ENCODE results near the gene NDUFB4. TPM values are rescaled to one million over a fixed set of nuclear protein-coding genes. Genes with fewer than 3 reads are reported as not detected.

The NDUFB4 gene
- total RNA-seq, 4 donors from 2014 or later, result 81.4 to 197 (median 119) TPM

DNA sequence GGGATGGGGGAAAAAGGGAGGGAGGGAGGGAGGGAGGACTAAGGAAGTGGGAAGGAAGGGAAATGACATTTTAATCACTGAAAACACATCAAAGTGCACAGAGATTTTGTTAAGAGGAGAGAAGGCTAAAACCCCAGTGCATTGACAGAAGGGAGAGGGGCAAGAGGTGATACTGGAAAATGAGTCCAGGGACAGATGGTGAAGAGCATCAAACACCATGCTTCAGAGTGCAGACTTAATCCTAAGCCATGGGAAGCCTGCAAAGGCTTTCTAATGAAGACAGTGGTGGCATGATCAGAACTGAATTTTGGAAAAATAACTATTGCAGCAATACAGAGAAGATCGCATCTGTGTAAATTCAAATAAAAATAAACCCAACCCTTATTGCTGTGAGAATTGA, 44.1 kb downstream of the NDUFB4 start:
- Histone ChIP-seq H3K9me3 (no peaks in the 10 kb centered on the region), H3K4me3 (no peak overlapping the region), H3K4me1 (no peaks in the 10 kb centered on the region), H3K27me3 (peaks cover 0 to 7% (median 0%) of the 10 kb centered on the region in 4 donors), H3K27ac (no peak overlapping the region), H3K36me3 (no peaks in the 10 kb centered on the region)
- no peak for TF ChIP-seq POLR2A (IDR thresholded peaks at IDR 0.05)
- TF ChIP-seq, protein P1, sequence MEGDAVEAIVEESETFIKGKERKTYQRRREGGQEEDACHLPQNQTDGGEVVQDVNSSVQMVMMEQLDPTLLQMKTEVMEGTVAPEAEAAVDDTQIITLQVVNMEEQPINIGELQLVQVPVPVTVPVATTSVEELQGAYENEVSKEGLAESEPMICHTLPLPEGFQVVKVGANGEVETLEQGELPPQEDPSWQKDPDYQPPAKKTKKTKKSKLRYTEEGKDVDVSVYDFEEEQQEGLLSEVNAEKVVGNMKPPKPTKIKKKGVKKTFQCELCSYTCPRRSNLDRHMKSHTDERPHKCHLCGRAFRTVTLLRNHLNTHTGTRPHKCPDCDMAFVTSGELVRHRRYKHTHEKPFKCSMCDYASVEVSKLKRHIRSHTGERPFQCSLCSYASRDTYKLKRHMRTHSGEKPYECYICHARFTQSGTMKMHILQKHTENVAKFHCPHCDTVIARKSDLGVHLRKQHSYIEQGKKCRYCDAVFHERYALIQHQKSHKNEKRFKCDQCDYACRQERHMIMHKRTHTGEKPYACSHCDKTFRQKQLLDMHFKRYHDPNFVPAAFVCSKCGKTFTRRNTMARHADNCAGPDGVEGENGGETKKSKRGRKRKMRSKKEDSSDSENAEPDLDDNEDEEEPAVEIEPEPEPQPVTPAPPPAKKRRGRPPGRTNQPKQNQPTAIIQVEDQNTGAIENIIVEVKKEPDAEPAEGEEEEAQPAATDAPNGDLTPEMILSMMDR (IDR thresholded peaks at IDR 0.05), result no peak
- DNase-seq, result no peak
- intact Hi-C loops (cut with DNase I), result no loop called here
- WGBS, 2 donors, result 88 to 91% methylated on average over 1 of the region's 1 CpG

DNA sequence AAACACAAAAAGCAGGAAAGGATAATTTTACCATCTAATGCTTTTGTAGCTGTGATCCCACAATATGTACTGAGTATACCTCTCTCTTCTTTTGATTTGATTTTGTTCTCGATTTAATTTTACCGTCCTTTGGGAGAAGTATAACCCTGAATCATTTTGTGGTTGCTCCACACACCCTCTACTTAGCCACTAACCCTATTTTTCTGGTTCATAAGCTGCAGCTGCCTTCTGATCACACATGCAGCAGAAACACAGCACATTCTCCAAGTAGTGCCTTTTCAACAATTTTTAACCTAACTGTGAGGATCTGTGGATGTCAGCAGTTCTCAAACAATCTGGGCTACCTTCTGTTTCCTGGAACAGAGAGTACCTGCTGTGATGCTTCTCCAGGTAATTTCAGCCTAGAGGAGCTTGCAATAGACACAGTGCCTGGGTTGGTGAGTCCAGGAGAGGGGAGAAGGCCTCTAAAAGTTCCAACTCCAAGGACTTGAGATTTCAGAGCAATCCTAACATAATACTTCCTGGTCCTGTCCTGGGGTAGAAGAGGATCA, 45.6 kb downstream of the NDUFB4 start:
- no peak overlapping the region for H3K4me3 ChIP-seq
- H3K36me3 ChIP-seq, result no peaks in the 10 kb centered on the region
- H3K4me1 ChIP-seq, result no peaks in the 10 kb centered on the region
- 86 to 97% methylated on average over 2 of the region's 2 CpGs for WGBS, 2 donors
- no peaks in the 10 kb centered on the region for H3K9me3 ChIP-seq
- TF ChIP-seq POLR2A (IDR thresholded peaks at IDR 0.05), result no peak
- TF ChIP-seq, protein P1 (IDR thresholded peaks at IDR 0.05), result no peak
- intact Hi-C loops (cut with DNase I), result no loop called here
- DNase-seq, result no peak
- H3K27ac ChIP-seq, result no peak overlapping the region
- peaks cover 0 to 10% (median 0%) of the 10 kb centered on the region in 4 donors for H3K27me3 ChIP-seq

DNA sequence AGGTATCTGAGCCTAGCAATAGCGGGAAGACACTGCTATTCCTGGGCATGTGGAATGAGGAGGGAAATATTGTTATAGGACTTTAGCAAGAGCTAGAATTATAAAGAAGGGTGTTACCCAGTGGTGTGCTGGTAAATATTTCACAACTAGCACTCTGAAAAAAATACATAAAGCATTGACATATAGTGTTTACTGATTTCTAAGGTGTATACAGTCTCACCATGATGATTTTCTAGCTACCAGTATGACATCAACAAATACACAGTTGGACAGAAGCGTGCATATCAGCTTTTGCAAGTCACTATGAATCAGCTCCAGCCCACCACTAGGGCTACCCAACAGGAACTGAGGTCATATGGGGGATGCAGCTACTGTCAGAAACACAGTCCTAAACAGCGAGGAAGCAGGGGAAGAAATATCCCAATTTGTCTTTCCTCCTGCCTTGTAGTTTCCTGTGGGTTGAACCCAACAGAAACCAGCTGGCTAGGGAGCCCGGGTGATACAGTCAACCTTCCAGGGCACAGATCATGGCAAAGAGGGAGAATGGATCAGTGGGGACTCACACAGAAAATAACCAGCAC, 46.3 kb downstream of the NDUFB4 start:
- WGBS, 2 donors, result 56 to 57% methylated on average over 4 of the region's 4 CpGs

DNA sequence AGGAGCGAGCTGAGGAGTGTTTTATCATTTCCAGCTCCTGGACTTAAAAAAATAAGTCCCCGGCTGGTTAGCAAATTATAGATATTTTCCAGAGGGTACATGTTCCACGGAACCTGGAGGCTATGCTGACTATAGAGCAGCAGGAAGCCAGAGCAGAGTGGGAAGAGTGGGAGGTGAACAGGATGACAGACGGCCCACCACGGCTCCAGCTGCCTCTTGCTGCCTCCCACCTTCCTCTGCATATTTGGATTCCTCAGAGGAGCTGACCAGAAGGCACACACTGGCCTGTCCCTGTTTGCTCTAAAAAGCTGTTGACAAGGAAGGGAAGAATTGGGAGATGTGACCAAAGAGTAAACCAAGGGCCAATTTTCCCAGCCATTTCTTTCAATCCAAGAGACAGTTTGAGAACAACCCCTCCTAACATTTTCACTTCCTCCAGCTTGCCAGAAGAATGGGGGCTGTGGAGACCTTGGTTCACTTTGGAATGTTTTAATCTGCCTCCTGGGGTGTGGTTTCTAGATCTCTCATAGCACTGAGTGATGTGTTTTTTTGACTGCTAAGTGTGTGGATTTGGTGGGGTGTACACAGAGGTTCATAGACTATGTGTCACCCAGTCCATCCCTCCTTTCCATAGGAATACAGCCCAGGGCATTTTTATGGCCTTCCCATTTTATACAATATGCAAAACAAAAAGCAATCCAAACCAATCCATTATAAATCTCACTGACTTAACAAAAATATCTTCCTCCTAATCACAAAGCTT, 49.1 kb downstream of the NDUFB4 start:
- H3K9me3 ChIP-seq, result no peaks in the 10 kb centered on the region
- intact Hi-C loops (cut with DNase I), result no loop called here
- no peak for DNase-seq
- no peak overlapping the region for H3K4me3 ChIP-seq
- TF ChIP-seq, protein P1 (IDR thresholded peaks at IDR 0.05), result no peak
- no peak for TF ChIP-seq POLR2A (IDR thresholded peaks at IDR 0.05)
- H3K27ac ChIP-seq, result no peak overlapping the region
- 37 to 48% methylated on average over 5 of the region's 5 CpGs for WGBS, 2 donors
- H3K27me3 ChIP-seq, result peaks cover 0 to 10% (median 0%) of the 10 kb centered on the region in 4 donors
- no peaks in the 10 kb centered on the region for H3K36me3 ChIP-seq
- no peaks in the 10 kb centered on the region for H3K4me1 ChIP-seq

More for the DNA sequence above, 46.3 kb downstream of the NDUFB4 start:
- TF ChIP-seq POLR2A (IDR thresholded peaks at IDR 0.05), result no peak
- TF ChIP-seq, protein P1 (IDR thresholded peaks at IDR 0.05), result no peak
- Histone ChIP-seq H3K9me3 (no peaks in the 10 kb centered on the region), H3K4me1 (no peaks in the 10 kb centered on the region), H3K27ac (no peak overlapping the region), H3K4me3 (no peak overlapping the region), H3K27me3 (peaks cover 0 to 12% (median 0%) of the 10 kb centered on the region in 4 donors), H3K36me3 (no peaks in the 10 kb centered on the region)
- DNase-seq, result no peak
- intact Hi-C loops (cut with DNase I), result no loop called here

DNA sequence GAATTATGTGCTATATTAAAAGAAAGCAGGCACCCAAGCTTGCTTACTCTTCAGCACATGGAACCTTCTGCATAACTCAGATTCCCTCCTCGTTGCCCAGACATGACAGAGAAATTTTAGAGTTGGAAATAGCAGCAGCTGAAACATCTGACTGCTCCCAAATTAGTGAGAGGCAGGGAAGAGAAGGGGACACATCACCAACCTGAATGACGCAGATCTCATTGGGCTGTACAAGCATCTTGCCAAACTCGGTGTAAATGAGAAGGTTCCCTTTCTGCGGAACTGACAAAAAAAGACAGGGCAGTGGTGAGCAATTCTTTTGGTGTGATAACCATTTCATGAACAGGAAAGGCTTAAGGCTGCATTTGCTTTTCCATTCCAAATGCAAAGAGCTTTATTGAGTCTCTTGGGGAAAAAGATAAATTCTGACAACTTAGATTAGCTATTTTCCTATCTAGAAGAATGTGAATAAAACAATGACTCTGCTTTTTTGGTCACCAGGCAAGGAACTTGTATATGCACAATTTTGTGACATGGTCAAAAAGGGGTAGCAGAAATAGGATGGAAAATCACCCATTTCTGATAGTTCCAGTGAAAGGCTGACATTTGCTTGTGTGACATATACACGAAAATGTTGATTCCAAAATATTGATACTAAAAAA, 50.8 kb downstream of the NDUFB4 start:
- Histone ChIP-seq H3K27me3 (peaks cover 0 to 4% (median 0%) of the 10 kb centered on the region in 4 donors), H3K9me3 (no peaks in the 10 kb centered on the region), H3K27ac (no peak overlapping the region), H3K4me1 (no peaks in the 10 kb centered on the region), H3K4me3 (no peak overlapping the region), H3K36me3 (no peaks in the 10 kb centered on the region)
- TF ChIP-seq POLR2A (IDR thresholded peaks at IDR 0.05), result no peak
- TF ChIP-seq, protein P1 (IDR thresholded peaks at IDR 0.05), result no peak
- WGBS, 2 donors, result 75 to 80% methylated on average over 5 of the region's 5 CpGs
- no peak for DNase-seq
- intact Hi-C loops (cut with DNase I), result no loop called here

All from esophagus squamous epithelium (tissue), 5 donors.